Effector CD4-positive, alpha-beta T cell (primary cell): ENCODE measurements around the gene INSYN2A.

Source experiments
- DNase-seq: peaks from one replicate; pipeline ENCODE4 v3.0.0-alpha.2; 2020

INSYN2A gene

DNA sequence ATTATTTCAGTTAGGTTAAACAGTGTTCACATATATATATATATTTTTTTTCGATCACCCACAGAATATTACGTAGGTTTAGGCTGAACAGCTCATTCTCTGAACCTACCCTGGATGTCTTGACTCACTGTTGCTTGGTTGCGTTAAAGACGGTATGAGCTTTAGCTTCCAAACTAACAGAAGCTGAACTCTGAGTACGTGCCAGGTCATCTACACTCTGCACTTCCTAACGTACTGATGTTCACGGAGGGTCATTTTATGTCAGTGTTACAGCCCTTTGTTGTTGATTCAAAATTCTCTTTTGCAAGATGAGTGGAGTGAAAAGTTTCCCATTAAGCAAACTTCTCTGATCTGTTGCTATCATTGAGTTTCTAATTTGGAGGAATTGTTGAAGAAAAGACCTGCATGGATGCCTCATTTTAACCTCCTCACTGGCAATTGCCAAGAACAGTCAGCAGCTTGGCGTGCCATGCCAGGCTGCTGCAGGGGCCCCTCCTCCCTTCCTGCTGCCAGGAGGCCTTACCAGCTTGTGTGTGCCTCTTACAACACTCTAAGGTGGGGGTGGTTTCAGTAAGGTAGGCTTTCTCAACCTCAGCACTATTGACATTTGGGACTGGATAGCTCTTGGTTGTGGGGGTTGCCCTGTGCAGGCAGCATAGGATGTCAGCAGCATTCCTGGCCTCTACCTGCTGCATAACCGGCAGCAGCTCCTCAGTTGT, 44.3 kb downstream of the INSYN2A start:
- DNase-seq, result no peak

DNA sequence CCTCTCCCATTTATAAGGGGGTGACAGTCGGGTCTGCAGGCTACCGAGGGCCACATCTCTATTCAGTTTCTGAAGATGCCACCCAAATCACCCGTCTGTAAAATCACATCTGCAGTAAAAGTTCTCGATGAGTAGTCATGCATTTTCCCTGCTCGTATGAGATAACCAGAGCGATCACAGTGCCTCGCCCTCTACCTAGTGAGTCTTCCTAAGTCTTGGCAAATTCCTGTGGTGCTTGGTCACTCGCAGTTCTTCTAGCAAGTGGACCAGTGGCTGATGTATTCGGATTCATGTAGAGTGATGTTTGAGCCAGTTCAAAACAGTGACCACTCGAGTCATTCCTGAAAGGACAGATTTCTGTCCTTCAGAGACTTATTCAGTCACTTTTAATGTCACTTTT, 44.9 kb downstream of the INSYN2A start:
- DNase-seq, result no peak

DNA sequence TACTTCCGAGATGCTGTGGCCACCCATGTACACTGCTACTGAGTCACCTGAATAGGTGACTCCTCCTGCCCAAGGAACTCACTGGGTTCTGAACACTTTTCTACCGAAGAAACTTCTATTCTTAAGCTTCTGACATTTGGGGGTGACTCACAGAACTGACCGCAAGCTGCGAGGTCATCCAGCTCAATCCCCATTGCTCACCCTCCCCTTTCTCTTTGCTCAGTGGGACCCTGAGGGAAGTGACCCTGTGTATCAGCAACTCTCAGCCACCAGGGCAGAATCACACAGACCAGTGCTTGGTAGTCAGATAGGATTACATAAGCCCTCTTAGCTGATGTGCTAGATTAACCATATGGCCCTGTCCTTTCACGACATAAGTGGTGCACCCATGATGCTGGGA, 46.3 kb downstream of the INSYN2A start:
- DNase-seq, result no peak

- DNase-seq, result no peak
Measured at GRCh38 chr10:127149501-127150081, 46.8 kb downstream of the INSYN2A start.

DNA sequence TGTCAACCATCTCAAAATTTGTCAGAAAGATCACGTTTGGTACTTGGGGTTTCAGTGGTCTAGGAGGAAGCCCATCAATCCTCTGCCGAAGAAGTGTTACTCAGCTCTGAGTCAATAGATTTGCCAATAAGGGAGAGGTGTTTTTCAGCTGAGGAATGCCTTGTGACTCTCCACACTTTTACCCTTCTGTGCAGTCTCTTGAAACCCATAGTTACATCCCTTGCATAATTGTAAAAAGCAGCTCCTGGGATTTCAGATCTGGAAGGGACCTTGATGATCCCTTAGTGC, 47.5 kb downstream of the INSYN2A start:
- no peak for DNase-seq

GRCh38 chr10:127148066-127148932, 48.1 kb downstream of the INSYN2A start:
- DNase-seq, result no peak

DNA sequence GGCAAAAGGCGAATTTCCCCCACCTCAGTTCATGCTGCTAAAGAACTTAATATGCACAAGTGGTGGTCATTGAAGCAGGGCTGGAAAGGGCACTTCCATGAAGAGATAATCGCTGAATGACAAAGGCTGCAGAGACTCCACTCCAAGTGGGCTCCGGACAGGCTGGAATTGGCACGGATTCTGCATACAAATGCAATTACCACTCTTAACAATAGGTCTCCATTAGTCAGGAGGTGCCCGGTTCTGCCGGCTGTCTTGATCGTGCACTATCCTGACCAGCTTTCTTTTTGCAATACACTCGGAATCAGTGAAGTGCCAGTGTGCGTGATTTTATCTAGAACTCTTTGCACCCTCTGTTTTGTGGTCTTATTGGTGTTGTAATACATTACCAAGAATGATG, 49.7 kb downstream of the INSYN2A start:
- DNase-seq, result no peak
